Adrenal gland (tissue), 19 donors: ENCODE measurements around the gene EMILIN1. TPM values are rescaled to one million over a fixed set of nuclear protein-coding genes. Genes with fewer than 3 reads are reported as not detected.
A peak's percentile ranks its signal among the peaks of the same experiment; 100 is the strongest.

Source experiments
- DNase-seq, 7 donors: peaks; one replicate each; pipeline ENCODE4 v3.0.0-alpha.2; 2019 to 2020
- H3K27ac ChIP-seq, 5 donors: fragments of 200-600 bp; sonication (generic) in 4 of 5; 1 replicate in 3 of 5; 2 replicates in 2 of 5; pipeline versions ENCODE4 v1.5.1 to v1.8.0; 2016 to 2020; ENCODE audit warnings: mild to moderate bottlenecking in 1 of 5
- H3K27me3 ChIP-seq: fragments of 200-600 bp; 2 replicates; pipeline ENCODE4 v1.8.0; 2021
- H3K36me3 ChIP-seq, 2 donors: fragments of 200-600 bp; replicated peaks in 1 of 2; 1 replicate in 1 of 2; 2 replicates in 1 of 2; pipeline versions ENCODE4 v1.5.1 to v1.8.0; 2018 to 2022
- H3K4me1 ChIP-seq, 2 donors: fragments of 200-600 bp; replicated peaks in 1 of 2; 1 replicate in 1 of 2; 2 replicates in 1 of 2; pipeline versions ENCODE4 v1.5.1 to v1.8.0; 2018 to 2021
- H3K4me3 ChIP-seq, 4 donors: fragments of 200-600 bp; sonication (generic) in 3 of 4; one replicate each; pipeline ENCODE4 v1.5.1; 2016 to 2018
- H3K9me3 ChIP-seq, 3 donors: fragments of 200-600 bp; sonication (generic) in 1 of 3; replicated peaks in 1 of 3; 1 replicate in 2 of 3; 2 replicates in 1 of 3; pipeline versions ENCODE4 v1.5.1 to v1.8.0; 2016 to 2021
- CTCF ChIP-seq, 6 experiments: fragments of 450-650 bp in 4 of 6; fragments of 200-600 bp in 2 of 6; sonication (generic) in 1 of 6; IDR thresholded peaks; 1 replicate in 5 of 6; 2 replicates in 1 of 6; pipeline versions ENCODE4 v1.5.1 to v1.8.0; 2016 to 2021; ENCODE audit warnings: antibody characterized with exemption in 6 of 6, mild to moderate bottlenecking in 2 of 6, moderate library complexity in 1 of 6
- POLR2A ChIP-seq, 2 donors: fragments of 450-650 bp; IDR thresholded peaks; one replicate each; pipeline ENCODE4 v1.6.1; 2017; ENCODE audit warnings: antibody characterized with exemption in 2 of 2, mild to moderate bottlenecking in 2 of 2, moderate library complexity in 1 of 2
- WGBS, 4 donors: extraction: QIAGEN DNeasy Blood & Tissue Kit in 2 of 4; methylation state at CpG; one replicate each; pipeline versions ENCODE4 v1.1.5 to v1.1.7; 2013 to 2017; 5-methylcytosine and 5-hydroxymethylcytosine counted together
- intact Hi-C, 2 donors: fragments of 100-400 bp; cut with DNase I; formaldehyde crosslinking; loops; one replicate each; pipeline versions ENCODE4 v1.14.1 to v1.15.0; 2022 to 2023
- long read RNA-seq, 10 donors: library from polyadenylated mRNA in 3 of 10; unstranded in 2 of 10; stranded (forward) in 1 of 10; transcript quantifications; one replicate each; pipeline ENCODE4 v2.0.0 and lab custom pipeline, GENCODE V29; 2021 to 2026
- polyA plus RNA-seq, 3 donors: library from polyadenylated mRNA; stranded (reverse); fragments of 200-250 nt in 2 of 3; fragments of 350-450 nt in 1 of 3; fragmentation: Illumina TruSeq in 1 of 3; extraction: RNeasy Lipid Tissue Mini Kit (QIAGEN cat#74804) in 1 of 3; gene quantifications; one replicate each; pipeline ENCODE4 v1.2.3, GENCODE V29; 2013 to 2014
- total RNA-seq, 9 donors: library from RNA; depleted of rRNA in 4 of 9; stranded (reverse); fragments of >200 nt in 4 of 9; fragments of 120-200 nt in 1 of 9; fragmentation: NEBNext Ultra II Directional in 1 of 9; extraction: Animal tissue kit (Norgen Biotek cat#: 25700) in 1 of 9; gene quantifications; one replicate each; pipeline versions ENCODE4 v1.1.0 to v1.2.4, GENCODE V29; 2013 to 2023
- donor health status: healthy with polysubstance abuse.
- donor health status: Bipolar disorder and iron deficiency.
- donor health status: DM: yes; HTN: yes; CAD: no.
- donor health status: DM: no; HTN: no; CAD: no.
- donor health status: DM: no; HTN: no; CAD: no.
- donor health status: DM: yes; HTN: yes; CAD: no.

Gene EMILIN1
- total RNA-seq: 100 to 1,000 TPM in 5 of 9 donors, 10 to 100 TPM in 4; 17.7 to 243 (median 115) TPM
- polyA plus RNA-seq: 100 to 1,000 TPM in 1 of 3 donors, 10 to 100 TPM in 1, 1 to 10 TPM in 1; 4.2 to 168 (median 84.4) TPM
- long read RNA-seq, donor 1, partial matches to known transcripts: 0 of 1 reads
- long read RNA-seq, donor 1, other reads (novel, unspliced or antisense): 0 of 1 reads
- long read RNA-seq, donor 2: 0 reads
- long read RNA-seq, donor 3, partial matches to known transcripts: 0 of 1 reads
- long read RNA-seq, donor 3, other reads (novel, unspliced or antisense): 0 of 1 reads
- long read RNA-seq, donor 4, partial matches to known transcripts: 1 of 1 reads
- long read RNA-seq, donor 4, other reads (novel, unspliced or antisense): 0 of 1 reads
- long read RNA-seq, donor 5, partial matches to known transcripts: 5 of 10 reads
- long read RNA-seq, donor 5, other reads (novel, unspliced or antisense): 5 of 10 reads
- long read RNA-seq, donor 6, partial matches to known transcripts: 2 of 2 reads
- long read RNA-seq, donor 6, other reads (novel, unspliced or antisense): 0 of 2 reads
- long read RNA-seq, donor 7: 0 reads
- long read RNA-seq, donor 8, partial matches to known transcripts: 0 of 2 reads
- long read RNA-seq, donor 8, other reads (novel, unspliced or antisense): 0 of 2 reads
- long read RNA-seq, donor 9: 0 reads
- long read RNA-seq, donor 10: 0 reads

GRCh38 chr2:27078267-27079194, at the start of gene EMILIN1:
TSS of gene EMILIN1 (plus strand) at chr2:27078615. CDS start at chr2:27079066, 451 bp downstream.
- Histone ChIP-seq H3K27me3 (no peaks in the 10 kb centered on the region), H3K4me1 (peaks cover 8 to 37% of the 10 kb centered on the region in 2 donors), H3K36me3 (peaks cover 0 to 6% of the 10 kb centered on the region in 2 donors), H3K27ac (peak within 1 kb of the TSS in 4 of 5 donors; percentile 32 to 81 (median 71)), H3K4me3 (peak within 1 kb of the TSS in 1 of 4 donors; percentile 51), H3K9me3 (no peaks in the 10 kb centered on the region)
- intact Hi-C loops: no loop called here
- peak in 6 of 7 donors; percentile 53 to 86 (median 71) for DNase-seq
- TF ChIP-seq CTCF (IDR thresholded peaks at IDR 0.05): no peak
- no peak for TF ChIP-seq POLR2A (IDR thresholded peaks at IDR 0.05)
- WGBS, 4 donors: 35 to 46% (median 45%) methylated on average over 27 to 41 of the region's 41 CpGs

GRCh38 chr2:27029051-27029450, 49.4 kb upstream of the EMILIN1 start:
- 86 to 93% (median 91%) methylated on average over 2 of the region's 2 CpGs for WGBS, 4 donors
- H3K4me3 ChIP-seq: no peak overlapping the region
- no peaks in the 10 kb centered on the region for H3K9me3 ChIP-seq
- H3K27me3 ChIP-seq: no peaks in the 10 kb centered on the region
- H3K4me1 ChIP-seq: peaks cover 7 to 12% of the 10 kb centered on the region in 2 donors
- no peak for DNase-seq
- no peak overlapping the region for H3K27ac ChIP-seq
- intact Hi-C loops: no loop called here
- TF ChIP-seq CTCF (IDR thresholded peaks at IDR 0.05) (no peak), POLR2A (IDR thresholded peaks at IDR 0.05) (no peak)
- peaks cover 0 to 8% of the 10 kb centered on the region in 2 donors for H3K36me3 ChIP-seq

- TF ChIP-seq CTCF (IDR thresholded peaks at IDR 0.05): peak in 3 of 6 experiments; percentile 19 to 42 (median 35)
- TF ChIP-seq POLR2A (IDR thresholded peaks at IDR 0.05): peak; percentile 67 to 70
- DNase-seq: peak; percentile 88 to 94 (median 90)
- H3K4me3 ChIP-seq: peak within 1 kb of the TSS; percentile 54 to 99 (median 65)
- intact Hi-C loops: loop anchor here (5.0 to 10.0 kb wide), 2 partner anchors 50 to 52 kb away; partner anchors contain the start of gene KHK (in 1 of the 2)
- no peaks in the 10 kb centered on the region for H3K27me3 ChIP-seq
- H3K27ac ChIP-seq: peak within 1 kb of the TSS in 4 of 5 donors; percentile 62 to 87 (median 73)
- H3K36me3 ChIP-seq: peaks cover 0 to 29% of the 10 kb centered on the region in 2 donors
- 0 to 1% (median 0%) methylated on average over 27 to 76 of the region's 76 CpGs for WGBS, 4 donors
- peaks cover 10 to 22% of the 10 kb centered on the region in 2 donors for H3K4me1 ChIP-seq
- no peaks in the 10 kb centered on the region for H3K9me3 ChIP-seq
These were observed 45.7 kb upstream of the EMILIN1 start, which contains the start of gene TMEM214 for GRCh38 chr2:27032495-27033252. TSS of gene TMEM214 (plus strand) at chr2:27032965. CDS start at chr2:27033016, 51 bp downstream.
